Measurements from ENCODE around the gene ORC4.

GRCh38 chr2:147927053-147927588 is 93.4 kb downstream of the ORC4 start:
- TF ChIP-seq EZH2 (IDR thresholded peaks at IDR 0.05; ENCODE audit: insufficient read depth, poor library complexity, severe bottlenecking) (no peak), EZH2phosphoT487 (IDR thresholded peaks at IDR 0.05; ENCODE audit: insufficient read depth, low read depth) (no peak)
